ENCODE data around the gene FBXL14.
"Not testable (repeated sequence)": the region's sequence is repeated elsewhere in the genome, so short reads cannot be mapped to it uniquely, and the experiment has no call there.

- TF ChIP-seq POLR2A (IDR thresholded peaks at IDR 0.05; ENCODE audit: low read length); GATA1 (IDR thresholded peaks at IDR 0.05; ENCODE audit: low read depth, low read length): not testable (repeated sequence)
Observed at GRCh38 chr12:1558108-1558507, 36.3 kb downstream of the FBXL14 start.
